Fibroblast of the aortic adventitia (primary cell): ENCODE measurements around the gene SYMPK. TPM values are rescaled to one million over a fixed set of nuclear protein-coding genes. Genes with fewer than 3 reads are reported as not detected.
A peak's percentile ranks its signal among the peaks of the same experiment; 100 is the strongest.

Source experiments
- DNase-seq: peaks from one replicate; pipeline ENCODE4 v3.0.0-alpha.2; 2010; ENCODE audit warnings: low read depth
- H3K4me3 ChIP-seq: 2 replicates; pipeline ENCODE4 v1.5.1; 2011; ENCODE audit warnings: low read depth, mild to moderate bottlenecking, control low read depth, low read length, moderate library complexity
- CTCF ChIP-seq: IDR thresholded peaks from 2 replicates; pipeline ENCODE4 v1.5.1; 2011; ENCODE audit warnings: mild to moderate bottlenecking, low read length, control low read depth, inconsistent platforms; ENCODE audit not compliant: insufficient read depth
- total RNA-seq: library from RNA; depleted of rRNA; stranded (reverse); fragments of >200 nt; gene quantifications from 2 replicates; pipeline ENCODE4 v1.2.3, GENCODE V29; 2012; ENCODE audit warnings: low replicate concordance

The SYMPK gene
- total RNA-seq, 1 donor, result 38.1 TPM

GRCh38 chr19:45884682-45885555 is 22.0 kb upstream of the SYMPK start:
- TF ChIP-seq CTCF, result no peak
- DNase-seq, result no peak
- peak overlapping the region; percentile 87 for H3K4me3 ChIP-seq

GRCh38 chr19:45883881-45884681 is 21.1 kb upstream of the SYMPK start:
- peak overlapping the region; percentile 32 for H3K4me3 ChIP-seq
- DNase-seq, result no peak
- no peak for TF ChIP-seq CTCF

- no peak for TF ChIP-seq CTCF
- no peak for DNase-seq
- peak overlapping the region; percentile 32 for H3K4me3 ChIP-seq
These were observed 20.6 kb upstream of the SYMPK start for GRCh38 chr19:45883586-45883880.

GRCh38 chr19:45882652-45883585 is 20.0 kb upstream of the SYMPK start:
- peak overlapping the region; percentile 45 for H3K4me3 ChIP-seq
- peak; percentile 100 for TF ChIP-seq CTCF
- peak; percentile 86 for DNase-seq

- H3K4me3 ChIP-seq, result no peak overlapping the region
- no peak for TF ChIP-seq CTCF
- no peak for DNase-seq
These were observed 19.1 kb upstream of the SYMPK start for GRCh38 chr19:45881909-45882528.
